GM12801 (cell line): Measurements from ENCODE around the gene C3orf38.

ENCODE experiments used
- CTCF ChIP-seq: IDR thresholded peaks from one replicate; pipeline ENCODE4 v1.5.1; 2011; ENCODE audit warnings: control low read depth; ENCODE audit not compliant: insufficient read length; ENCODE audit errors: extremely low read depth

Gene C3orf38

GRCh38 chr3:88147261-88147660 lies 2.5 kb upstream of the C3orf38 start:
- no peak for TF ChIP-seq CTCF

- TF ChIP-seq CTCF, result no peak
Measured at GRCh38 chr3:88148651-88149050, 1.1 kb upstream of the C3orf38 start.

GRCh38 chr3:88149101-88149508 lies 654 bp upstream of the C3orf38 start:
- TF ChIP-seq CTCF, result no peak

GRCh38 chr3:88150371-88150770 lies 612 bp downstream of the C3orf38 start:
- no peak for TF ChIP-seq CTCF

- no peak for TF ChIP-seq CTCF
Measured at GRCh38 chr3:88150806-88151205, 1.0 kb downstream of the C3orf38 start.

GRCh38 chr3:88151358-88151757 lies 1.6 kb downstream of the C3orf38 start:
- no peak for TF ChIP-seq CTCF

- TF ChIP-seq CTCF, result no peak
Measured at GRCh38 chr3:88152841-88153240, 3.1 kb downstream of the C3orf38 start.
